Smooth muscle cell (in vitro differentiated cells): Measurements from ENCODE around the gene SLC25A28. TPM values are rescaled to one million over a fixed set of nuclear protein-coding genes. Genes with fewer than 3 reads are reported as not detected.

ENCODE experiments used
- DNase-seq: peaks from one replicate; lab custom pipeline; 2025; ENCODE audit not compliant: unreplicated experiment; lab: John Stamatoyannopoulos, UW
- H2AFZ ChIP-seq: fragments of 200-600 bp; sonication (generic); 2 replicates; pipeline ENCODE4 v1.6.0; 2016; ENCODE audit warnings: antibody characterized with exemption, low read depth, mild to moderate bottlenecking
- H3F3A ChIP-seq: fragments of 200-600 bp; sonication (generic); 2 replicates; pipeline ENCODE4 v1.6.0; 2017; ENCODE audit warnings: antibody characterized with exemption, low read depth
- H3K27ac ChIP-seq: fragments of 200-600 bp; sonication (generic); 2 replicates; pipeline ENCODE4 v1.5.1; 2016; ENCODE audit warnings: low read depth, mild to moderate bottlenecking
- H3K27me3 ChIP-seq: fragments of 200-600 bp; sonication (generic); 2 replicates; pipeline ENCODE4 v1.6.1; 2016; ENCODE audit warnings: low read depth, mild to moderate bottlenecking
- H3K36me3 ChIP-seq: fragments of 200-600 bp; sonication (generic); 2 replicates; pipeline ENCODE4 v1.5.1; 2016; ENCODE audit warnings: low read depth
- H3K4me1 ChIP-seq: fragments of 200-600 bp; sonication (generic); 2 replicates; pipeline ENCODE4 v1.5.1; 2016; ENCODE audit warnings: low read depth
- H3K4me2 ChIP-seq: fragments of 200-600 bp; sonication (generic); 2 replicates; pipeline ENCODE4 v1.6.0; 2016; ENCODE audit warnings: mild to moderate bottlenecking
- H3K4me3 ChIP-seq: fragments of 200-600 bp; sonication (generic); 2 replicates; pipeline ENCODE4 v1.5.1; 2016; ENCODE audit warnings: mild to moderate bottlenecking
- H3K79me2 ChIP-seq: fragments of 200-600 bp; sonication (generic); 2 replicates; pipeline ENCODE4 v1.6.0; 2016; ENCODE audit warnings: low read depth, mild to moderate bottlenecking
- H3K9ac ChIP-seq: fragments of 200-600 bp; sonication (generic); 2 replicates; pipeline ENCODE4 v1.6.0; 2016; ENCODE audit warnings: low read depth
- H3K9me3 ChIP-seq: fragments of 200-600 bp; sonication (generic); replicated peaks from 2 replicates; pipeline ENCODE4 v1.5.1; 2016; ENCODE audit warnings: low read depth
- H4K20me1 ChIP-seq: fragments of 200-600 bp; sonication (generic); 2 replicates; pipeline ENCODE4 v1.6.0; 2016; ENCODE audit warnings: low read depth
- CTCF ChIP-seq: fragments of 200-600 bp; sonication (generic); IDR thresholded peaks from 2 replicates; pipeline ENCODE4 v1.5.1; 2017; ENCODE audit warnings: borderline replicate concordance, mild to moderate bottlenecking, antibody characterized with exemption; ENCODE audit not compliant: insufficient read depth, poor library complexity, severe bottlenecking
- WGBS: methylation state at CpG from one replicate; pipeline ENCODE4 v1.1.7; 2016; ENCODE audit warnings: low lambda C conversion rate; 5-methylcytosine and 5-hydroxymethylcytosine counted together
- polyA plus RNA-seq: library from polyadenylated mRNA; unstranded; fragments of >200 nt; fragmentation: Nextera tagmentation; extraction: Ambion mirVana; gene quantifications from 2 replicates; pipeline ENCODE4 v1.2.1, GENCODE V29; 2016
- total RNA-seq: library from RNA; depleted of rRNA; stranded (reverse); fragments of >200 nt; gene quantifications from 2 replicates; pipeline ENCODE4 v1.2.3, GENCODE V29; 2014

Gene SLC25A28
- total and polyA plus RNA-seq, 2 experiments from 2014 or later: 35.0 to 43.3 TPM

- H2AFZ ChIP-seq: peak within 1 kb of the TSS; percentile 93
- peaks cover 3% of the 10 kb centered on the region for H3F3A ChIP-seq
- peak within 1 kb of the TSS; percentile 94 for H3K4me2 ChIP-seq
- peak within 1 kb of the TSS; percentile 76 for H3K4me3 ChIP-seq
- peaks cover 49% of the 10 kb centered on the region for H3K79me2 ChIP-seq
- DNase-seq: peak; percentile 78
- H3K9me3 ChIP-seq: no peaks in the 10 kb centered on the region
- no peaks in the 10 kb centered on the region for H3K36me3 ChIP-seq
- H3K27ac ChIP-seq: peak within 1 kb of the TSS; percentile 91
- H3K9ac ChIP-seq: peak within 1 kb of the TSS; percentile 99
- TF ChIP-seq CTCF: no peak
- peaks cover 14% of the 10 kb centered on the region for H3K4me1 ChIP-seq
- WGBS: 1% methylated on average over 62 of the region's 71 CpGs
- H4K20me1 ChIP-seq: peaks cover 20% of the 10 kb centered on the region
- no peaks in the 10 kb centered on the region for H3K27me3 ChIP-seq
Measured at GRCh38 chr10:99659031-99659867, 39.0 kb upstream of the SLC25A28 start, which contains the start of gene ENTPD7. Gene ENTPD7 (plus strand): TSS chr10:99659509. CDS start chr10:99659957, 448 bp downstream.

- Histone ChIP-seq H4K20me1 (peaks cover 14% of the 10 kb centered on the region), H3K36me3 (no peaks in the 10 kb centered on the region), H2AFZ (peak overlapping the region; percentile 92), H3K27me3 (no peaks in the 10 kb centered on the region), H3K9me3 (no peaks in the 10 kb centered on the region), H3K4me3 (peak overlapping the region; percentile 76), H3K4me1 (peaks cover 14% of the 10 kb centered on the region), H3K79me2 (peaks cover 43% of the 10 kb centered on the region), H3K4me2 (peak overlapping the region; percentile 94), H3K9ac (peak overlapping the region; percentile 99), H3F3A (peaks cover 3% of the 10 kb centered on the region), H3K27ac (peak overlapping the region; percentile 91)
- DNase-seq: no peak
- WGBS: 3% methylated on average over 24 of the region's 24 CpGs
- TF ChIP-seq CTCF: no peak
Measured at GRCh38 chr10:99658622-99659030, 38.4 kb upstream of the SLC25A28 start.

- peaks cover 3% of the 10 kb centered on the region for H3F3A ChIP-seq
- H3K4me1 ChIP-seq: peaks cover 14% of the 10 kb centered on the region
- no peak for TF ChIP-seq CTCF
- no peak overlapping the region for H2AFZ ChIP-seq
- peak overlapping the region; percentile 49 for H3K27ac ChIP-seq
- H3K9ac ChIP-seq: no peak overlapping the region
- no peak overlapping the region for H3K4me2 ChIP-seq
- H3K79me2 ChIP-seq: peaks cover 21% of the 10 kb centered on the region
- H3K36me3 ChIP-seq: no peaks in the 10 kb centered on the region
- no peaks in the 10 kb centered on the region for H3K27me3 ChIP-seq
- no peak for DNase-seq
- no peak overlapping the region for H3K4me3 ChIP-seq
- 0% methylated on average over 1 of the region's 1 CpG for WGBS
- peaks cover 2% of the 10 kb centered on the region for H4K20me1 ChIP-seq
- no peaks in the 10 kb centered on the region for H3K9me3 ChIP-seq
Measured at GRCh38 chr10:99656199-99657064, 36.2 kb upstream of the SLC25A28 start.
